Activated CD4-positive, alpha-beta T cell treated with anti-CD3 and anti-CD28 coated beads for 1 hour (primary cell): ENCODE measurements around the gene TEX2.
"Not testable (repeated sequence)": the region's sequence is repeated elsewhere in the genome, so short reads cannot be mapped to it uniquely, and the experiment has no call there.

Experiments
- DNase-seq: peaks from one replicate; pipeline ENCODE4 v3.0.0-alpha.2; 2020

Gene TEX2

DNA sequence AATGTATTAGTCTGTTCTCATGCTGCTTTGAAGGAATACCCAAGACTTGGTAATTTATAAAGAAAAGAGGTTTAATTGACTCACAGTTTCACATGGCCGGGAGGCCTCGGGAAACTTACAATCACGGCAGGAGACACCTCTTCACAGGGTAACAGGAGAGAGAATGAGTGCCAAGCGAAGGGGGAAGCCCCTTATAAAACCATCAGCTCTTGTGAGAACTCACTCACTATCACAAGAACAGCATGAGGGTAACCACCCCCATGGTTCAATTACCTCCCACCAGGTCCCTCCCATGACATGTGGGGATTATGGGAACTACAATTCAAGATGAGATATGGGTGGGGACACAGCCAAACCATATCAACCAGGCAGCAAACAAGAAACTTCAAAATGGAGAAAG is 24.6 kb downstream of the TEX2 start:
- DNase-seq = not testable (repeated sequence)

DNA sequence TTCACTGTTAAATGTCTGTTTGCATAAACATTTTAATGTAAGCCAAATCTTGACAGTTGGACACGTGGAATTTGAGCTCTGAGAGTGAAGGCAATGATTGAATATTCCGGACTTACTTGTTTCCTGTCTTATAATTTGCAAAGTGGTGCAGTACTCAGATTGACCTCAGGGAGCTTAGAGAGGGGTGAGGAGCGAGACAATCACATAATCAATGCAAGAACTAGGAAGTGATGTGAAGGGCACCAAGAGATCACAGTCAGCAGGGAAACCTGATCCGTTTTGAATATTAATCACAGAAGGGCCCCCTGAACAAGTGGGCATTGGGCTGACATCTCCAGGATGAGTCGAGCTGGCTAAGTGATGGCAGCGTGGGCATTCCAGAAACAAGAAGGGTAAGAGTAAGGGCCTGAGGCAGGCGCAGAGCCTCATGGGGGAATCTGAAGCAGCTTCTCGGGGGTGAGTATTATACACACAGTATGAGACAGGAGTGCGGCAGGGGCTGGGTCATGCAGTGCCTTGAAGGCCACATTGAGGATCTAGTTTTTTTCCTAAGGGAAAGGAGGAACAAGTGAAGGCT is 26.1 kb downstream of the TEX2 start:
- DNase-seq = no peak

DNA sequence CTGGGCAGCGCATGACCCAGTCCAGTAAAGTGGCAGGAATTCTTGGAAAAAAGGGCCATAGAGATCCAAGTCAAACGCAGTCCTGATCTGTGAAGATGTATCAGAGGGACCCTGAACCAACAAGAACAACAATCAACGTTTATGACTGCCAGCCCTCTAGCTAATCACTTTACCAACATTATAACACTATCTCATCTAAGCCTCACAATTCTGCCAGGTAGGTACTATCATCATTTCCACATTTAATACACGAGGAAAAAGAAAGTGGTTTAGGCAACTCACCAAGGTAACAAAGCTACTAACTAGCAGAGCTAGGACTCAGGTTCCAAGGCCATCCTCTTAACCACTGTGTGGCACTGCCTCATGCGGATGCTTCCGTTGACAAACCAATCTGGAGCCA is 28.1 kb downstream of the TEX2 start:
- no peak for DNase-seq

DNA sequence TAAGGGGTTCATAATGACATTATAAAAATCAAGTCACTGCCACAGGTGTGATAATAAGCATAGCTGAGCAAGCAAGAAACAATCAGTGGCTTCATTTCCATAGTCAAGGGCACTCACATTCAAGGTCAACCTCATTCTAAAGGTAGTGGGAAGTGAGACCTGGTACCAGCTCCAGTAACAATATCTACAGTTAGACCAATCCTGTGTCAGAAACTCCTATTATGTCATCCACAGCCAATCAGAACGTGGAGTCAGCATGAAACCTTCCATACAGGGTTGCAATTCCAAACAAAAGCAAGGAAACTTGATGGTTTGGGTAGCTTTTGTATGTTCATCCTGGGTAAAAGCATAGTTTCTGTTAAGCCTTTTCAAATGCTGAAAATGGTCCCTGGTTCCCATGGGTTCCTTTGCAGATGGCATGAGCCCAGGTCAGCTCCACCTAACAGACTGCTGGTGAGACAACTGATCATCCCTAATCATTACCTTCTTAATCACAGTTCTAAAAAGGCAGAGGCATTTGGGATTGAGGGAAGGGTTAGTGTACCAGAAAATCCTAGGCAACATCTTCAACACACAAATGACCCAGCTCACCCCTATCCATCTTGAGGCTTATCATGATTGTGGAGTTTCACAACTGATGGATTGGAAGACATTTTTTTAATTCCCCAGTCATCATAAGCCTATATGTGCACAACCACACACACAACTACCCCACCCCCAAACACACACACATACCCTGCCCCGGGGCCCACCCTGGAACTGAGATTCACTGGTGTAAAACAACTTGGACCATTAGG is 30.4 kb downstream of the TEX2 start:
- DNase-seq = no peak

DNA sequence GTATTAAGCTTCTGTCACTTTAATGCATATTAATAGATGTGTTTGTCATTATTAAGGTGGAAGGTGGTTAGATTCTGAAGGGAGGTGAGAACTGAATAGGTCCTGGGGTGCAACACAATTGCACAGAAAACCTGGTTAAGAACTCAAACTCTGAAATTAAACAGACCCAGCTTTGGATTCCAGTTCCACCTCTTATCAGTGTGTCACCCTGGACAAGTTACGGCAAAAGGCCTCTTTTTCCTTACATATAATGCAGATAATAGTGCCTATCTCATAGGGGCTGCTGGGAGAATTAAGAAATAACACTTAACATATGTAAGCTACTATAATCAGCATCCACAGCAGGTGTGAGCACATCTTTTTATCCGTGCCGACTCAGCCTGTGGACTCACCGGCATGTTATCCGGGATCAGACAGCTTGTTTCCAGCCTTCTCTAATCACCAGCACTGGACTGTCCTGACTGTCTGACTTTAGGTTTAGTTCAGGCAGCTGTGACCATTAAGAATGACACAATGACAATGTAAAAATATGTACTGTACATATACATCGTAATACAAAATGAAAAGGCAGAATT is 31.4 kb downstream of the TEX2 start:
- no peak for DNase-seq

DNA sequence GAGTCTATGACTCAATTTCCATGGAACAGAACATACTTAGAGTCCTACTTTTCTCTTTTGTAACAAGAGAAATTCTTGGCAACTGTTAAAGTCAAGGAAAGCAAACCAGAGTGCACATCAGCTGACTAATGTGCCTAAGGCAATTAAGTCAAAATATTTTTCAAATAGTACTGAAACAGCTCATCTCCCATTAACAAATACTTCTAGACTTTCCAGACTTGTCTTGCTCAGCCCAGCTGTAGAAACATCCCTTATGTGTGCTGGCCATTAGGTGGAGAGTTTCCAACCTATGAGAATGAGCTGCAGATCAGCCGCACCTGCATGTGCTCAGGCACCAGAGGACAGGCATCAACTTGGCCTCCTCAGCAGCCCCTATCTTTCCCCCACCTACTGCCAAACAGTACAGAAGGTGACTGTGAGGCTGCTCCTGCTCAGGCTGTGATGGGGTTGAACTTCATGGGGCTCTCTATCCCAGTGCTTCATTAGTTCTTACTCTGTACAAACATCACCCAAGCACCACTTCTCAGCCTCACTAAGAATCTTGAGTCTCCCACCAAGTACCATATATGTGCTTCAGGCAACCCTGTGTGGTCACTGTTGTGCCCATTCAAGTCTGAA is 32.2 kb downstream of the TEX2 start:
- no peak for DNase-seq

DNA sequence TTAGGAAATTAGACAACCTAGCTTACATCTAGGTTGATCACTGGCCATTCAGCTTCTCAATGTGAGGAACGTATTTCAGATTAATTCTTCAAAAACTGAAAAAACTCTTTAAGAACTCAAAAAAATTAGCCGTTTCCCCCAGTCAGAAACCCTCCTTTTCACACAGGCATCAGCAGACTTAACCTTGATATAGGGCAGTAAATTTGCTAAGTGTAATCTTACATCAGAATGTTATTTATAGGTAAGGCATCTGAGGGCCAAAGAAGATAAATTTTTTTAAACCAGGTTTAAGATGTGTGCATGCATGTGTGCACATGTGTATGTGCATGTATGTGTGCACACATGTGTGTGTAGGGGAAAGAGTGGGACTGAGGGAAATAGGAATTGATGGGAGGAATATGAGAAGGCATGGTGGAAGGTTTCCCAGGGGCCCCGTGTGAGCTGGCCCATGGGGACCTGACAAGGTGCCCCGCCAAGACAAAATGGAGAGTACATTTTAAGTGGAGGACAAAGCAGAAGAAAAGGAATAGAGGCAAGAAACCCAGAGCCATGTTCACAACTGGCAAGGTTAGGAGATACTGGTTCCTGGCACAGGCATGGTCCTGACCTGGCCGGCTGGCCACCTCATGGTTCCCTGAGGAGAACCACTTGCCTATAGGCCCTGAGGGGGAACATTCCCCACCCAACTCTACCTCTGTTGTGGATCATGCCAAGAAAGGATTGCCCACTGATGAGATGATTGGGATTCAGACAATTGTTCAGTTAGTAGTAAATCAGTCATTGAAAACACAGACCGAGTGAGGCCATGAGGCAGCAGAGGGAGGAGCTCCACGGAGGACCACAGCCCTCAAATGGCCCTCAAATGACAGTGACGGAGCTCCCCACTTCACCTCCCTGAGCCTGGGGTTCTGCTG is 33.0 kb downstream of the TEX2 start:
- DNase-seq = no peak

DNA sequence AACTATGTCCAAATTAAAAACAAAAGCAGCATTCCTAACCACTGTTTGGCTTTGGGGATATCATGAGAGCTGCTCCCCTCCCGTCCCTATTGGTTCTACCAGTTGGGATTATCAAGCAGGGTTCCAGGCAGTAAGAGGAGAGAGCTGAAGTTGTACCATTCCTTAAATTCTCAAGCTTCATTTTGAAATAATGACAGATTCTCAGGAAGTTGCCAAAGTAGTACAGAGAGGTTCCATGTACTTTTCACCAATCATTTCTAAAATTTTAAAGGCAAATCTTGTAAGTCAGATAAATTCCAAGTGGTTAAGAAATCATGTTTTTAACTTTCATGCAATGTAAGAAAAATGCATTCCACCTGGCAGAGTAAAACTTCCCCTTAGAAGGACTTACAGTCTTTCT is 36.9 kb downstream of the TEX2 start:
- no peak for DNase-seq

DNA sequence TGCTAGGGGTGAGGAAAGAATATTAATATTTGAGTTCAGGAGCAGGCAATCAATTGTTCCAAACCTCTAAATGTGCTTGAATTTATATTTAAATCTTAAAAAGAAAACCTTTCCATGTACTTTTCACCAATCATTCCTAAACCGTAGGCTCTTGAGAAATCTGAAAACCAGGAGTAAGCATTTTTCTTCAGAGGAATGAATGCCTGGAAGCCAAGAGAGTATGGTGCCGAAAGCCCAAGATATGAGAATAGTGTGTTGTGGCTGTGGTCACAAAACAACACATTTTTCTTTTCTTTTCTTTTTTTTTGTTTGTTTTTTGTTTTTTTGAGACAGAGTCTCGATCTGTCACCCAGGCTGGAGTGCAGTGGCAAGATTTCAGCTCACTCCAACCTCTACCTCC is 37.6 kb downstream of the TEX2 start:
- no peak for DNase-seq

DNA sequence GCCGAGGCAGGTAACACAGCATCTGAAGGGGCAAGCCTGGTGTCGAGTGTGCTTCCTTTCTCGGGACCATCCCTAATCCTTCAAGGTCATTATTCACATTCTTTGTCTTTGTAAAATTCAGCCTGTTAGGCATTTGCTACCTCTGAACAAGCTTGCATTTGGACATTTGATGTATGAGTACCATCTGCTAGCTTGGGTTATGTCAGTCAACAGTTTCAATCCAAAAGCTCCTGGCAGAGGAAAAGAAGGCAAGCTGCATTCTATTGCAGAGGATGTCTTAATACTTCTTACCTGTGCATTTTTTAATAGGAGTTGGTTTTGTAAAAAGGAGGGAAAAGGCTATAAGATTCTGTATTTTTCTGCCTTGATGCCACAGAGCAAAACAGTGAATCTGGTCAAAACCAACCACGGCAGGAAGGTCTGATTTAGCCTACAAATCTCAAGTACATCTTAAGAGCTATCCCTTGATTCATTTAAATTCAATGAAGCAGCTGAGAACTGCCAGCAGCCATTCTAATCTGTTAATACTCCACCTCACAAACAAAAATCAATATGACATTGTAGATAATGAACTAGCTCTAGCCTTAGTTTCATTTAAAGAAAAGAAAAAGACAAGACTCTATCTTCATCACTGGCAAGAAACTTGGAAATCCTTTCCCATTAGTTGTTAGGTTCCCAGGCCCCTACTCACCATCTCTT is 39.0 kb downstream of the TEX2 start:
- DNase-seq = no peak

DNA sequence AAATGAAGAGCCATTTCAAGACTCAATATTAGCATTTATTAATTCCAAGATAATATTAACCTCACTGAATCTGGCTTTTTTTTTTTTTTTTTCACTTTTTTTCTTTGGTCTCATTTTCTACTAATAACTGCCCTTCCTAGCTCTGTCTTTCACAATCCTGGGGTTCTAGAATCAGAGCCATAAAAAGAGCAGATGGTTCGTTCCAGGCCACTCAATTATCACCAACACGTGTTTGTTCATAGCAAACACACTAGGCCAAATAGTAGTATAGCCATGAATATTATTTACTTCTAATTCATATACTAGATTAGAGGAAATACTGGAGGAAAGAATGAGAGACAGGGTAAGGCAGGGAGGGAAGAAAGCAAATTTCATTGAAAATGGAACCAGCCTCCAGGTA is 39.8 kb downstream of the TEX2 start:
- DNase-seq = no peak

DNA sequence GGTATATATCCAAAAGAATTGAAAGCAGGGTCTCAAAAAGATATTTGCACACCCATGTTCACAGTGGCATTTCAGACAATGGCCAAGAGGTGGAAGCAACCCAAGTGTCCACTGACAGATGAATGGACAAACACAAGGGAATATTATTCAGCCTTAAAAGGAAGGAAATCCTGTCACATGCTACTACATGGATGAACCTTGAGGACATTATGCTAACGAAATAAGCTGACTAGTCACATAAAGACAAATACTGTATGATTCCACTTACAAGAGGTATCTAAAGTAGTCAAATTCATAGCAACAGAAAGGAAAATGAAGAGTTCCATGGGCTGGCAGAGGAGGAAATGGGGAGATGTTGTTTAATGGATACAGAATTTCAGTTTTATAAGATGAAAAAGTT is 41.4 kb downstream of the TEX2 start:
- no peak for DNase-seq

DNA sequence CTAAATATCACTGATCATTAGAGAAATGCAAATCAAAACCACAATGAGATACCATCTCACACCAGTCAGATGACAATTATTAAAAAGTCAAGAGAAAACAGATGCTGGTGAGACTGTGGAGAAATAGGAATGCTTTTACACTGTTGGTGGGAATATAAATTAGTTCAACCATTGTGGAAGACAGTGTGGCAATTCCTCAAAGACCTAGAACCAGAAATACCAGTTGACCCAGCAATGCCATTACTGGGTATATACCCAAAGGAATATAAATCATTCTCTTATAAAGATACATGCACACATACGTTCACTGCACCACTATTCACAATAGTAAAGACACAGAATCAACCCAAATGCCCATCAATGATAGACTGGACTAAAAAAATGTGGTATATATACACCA is 42.5 kb downstream of the TEX2 start:
- not testable (repeated sequence) for DNase-seq

DNA sequence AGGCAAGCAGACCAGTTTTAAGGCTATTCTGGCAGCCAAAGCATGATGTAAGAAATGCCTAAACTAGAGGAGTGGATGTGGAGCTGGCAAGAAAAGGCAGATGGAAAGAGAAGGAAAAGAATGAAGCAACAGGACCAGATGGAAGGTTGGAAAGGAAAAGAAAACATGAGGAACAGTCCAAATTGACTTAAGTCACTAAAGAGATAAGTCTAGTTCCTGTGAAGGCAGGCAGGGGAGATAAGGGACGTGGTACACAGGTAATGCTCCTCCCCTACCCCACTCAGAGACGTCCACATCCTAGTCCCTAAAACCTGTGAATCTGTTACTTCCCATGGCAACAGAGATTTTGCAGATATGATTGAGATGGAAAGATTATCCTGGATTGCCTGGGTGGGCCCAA is 43.5 kb downstream of the TEX2 start:
- DNase-seq = no peak

DNA sequence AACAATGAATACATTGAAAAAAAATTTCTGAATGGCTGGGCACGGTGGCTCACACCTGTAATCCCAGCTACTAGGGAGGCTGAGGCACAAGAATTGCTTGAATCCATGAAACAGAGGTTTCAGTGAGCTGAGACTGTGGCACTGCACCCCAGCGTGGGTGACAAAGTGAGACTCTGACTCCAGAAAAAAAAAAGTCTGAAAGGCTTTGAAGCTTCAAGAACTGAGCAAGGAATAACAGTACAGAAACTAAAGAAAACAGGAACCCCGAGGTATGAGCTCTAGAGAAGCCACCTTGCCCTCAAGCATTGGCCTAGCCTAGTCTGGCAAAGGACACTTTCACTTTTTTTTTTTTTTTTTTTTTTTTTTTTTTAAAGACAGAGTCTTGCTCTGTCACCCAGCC is 45.0 kb downstream of the TEX2 start:
- DNase-seq = no peak

DNA sequence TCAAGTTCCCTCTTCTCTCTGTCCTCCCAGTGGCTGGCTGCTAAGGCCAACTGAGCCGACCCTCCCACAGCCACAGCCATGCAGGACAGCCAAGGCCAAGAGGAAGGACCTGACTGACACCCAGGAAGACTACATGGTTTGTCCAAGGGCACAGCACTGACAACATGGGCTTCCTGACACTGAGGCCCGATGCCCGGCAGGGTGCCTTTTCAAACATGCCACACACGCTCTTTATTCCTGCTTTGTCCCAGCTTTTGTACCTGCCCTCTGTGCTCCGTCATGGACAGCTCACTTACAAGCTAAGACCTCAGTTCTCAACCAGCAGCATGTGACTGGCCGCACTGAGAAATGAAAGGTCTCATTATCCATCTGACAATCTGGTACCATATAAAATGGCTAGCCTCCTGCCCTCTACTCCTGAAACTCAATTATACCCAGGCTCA is 45.8 kb downstream of the TEX2 start:
- no peak for DNase-seq

DNA sequence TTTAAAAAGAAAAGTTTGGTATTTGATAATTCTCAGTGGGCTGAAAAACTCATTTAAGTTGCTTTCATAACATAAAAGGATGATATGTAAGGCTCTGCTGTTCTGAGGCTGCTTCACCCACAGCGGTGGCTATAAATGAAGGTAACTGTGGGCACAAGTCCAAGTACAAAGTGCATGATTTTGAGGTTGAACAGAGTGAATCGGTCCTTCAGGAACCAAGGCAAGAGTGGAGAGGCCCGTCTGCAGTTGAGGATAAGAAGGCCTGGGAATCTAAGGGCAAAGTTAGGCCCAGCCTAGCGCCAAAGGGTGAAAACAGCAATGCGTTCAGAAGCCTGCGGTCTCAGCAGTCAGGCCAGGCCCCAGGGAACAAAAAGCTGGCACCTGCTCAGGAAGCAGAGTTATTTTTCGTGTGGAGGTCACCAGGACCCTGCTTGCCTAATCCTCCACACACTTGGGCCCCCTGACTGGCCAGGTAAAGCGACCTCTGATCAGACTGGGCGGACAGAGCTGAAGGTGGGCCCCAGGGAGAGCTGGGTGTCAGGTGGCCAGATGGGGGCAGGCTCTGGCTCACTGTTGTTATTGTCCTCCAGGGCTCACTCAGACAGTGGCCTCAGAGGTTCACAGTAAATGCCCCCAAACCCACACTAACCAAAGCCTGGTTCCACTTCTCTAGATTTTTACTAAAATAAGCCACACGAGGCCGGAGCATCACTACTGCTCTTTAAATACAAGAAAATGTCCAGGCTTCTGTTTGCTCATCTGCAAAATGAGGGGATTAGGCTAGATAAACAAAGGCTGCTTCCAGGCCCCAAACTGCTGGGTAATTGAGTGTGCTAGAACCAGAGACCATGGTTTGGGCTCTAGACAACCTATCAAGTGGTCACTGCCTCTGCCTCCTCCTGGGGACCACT is 46.5 kb downstream of the TEX2 start:
- no peak for DNase-seq

DNA sequence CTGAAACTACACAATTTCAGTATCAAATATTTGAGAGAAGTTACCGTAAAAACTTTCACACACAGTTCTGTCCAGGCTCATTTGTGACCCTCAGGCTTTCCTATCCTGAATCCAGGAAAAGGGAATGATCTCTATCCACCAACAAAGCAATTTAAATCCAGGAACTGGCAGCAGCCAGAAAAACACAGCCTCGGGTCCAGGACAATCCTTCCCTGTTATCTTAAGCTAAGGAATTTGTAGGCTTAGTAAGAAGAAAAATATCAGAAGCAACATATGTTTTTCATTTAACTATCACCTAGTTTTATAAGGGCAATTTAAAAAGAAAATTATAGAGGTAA is 47.1 kb downstream of the TEX2 start:
- no peak for DNase-seq

DNA sequence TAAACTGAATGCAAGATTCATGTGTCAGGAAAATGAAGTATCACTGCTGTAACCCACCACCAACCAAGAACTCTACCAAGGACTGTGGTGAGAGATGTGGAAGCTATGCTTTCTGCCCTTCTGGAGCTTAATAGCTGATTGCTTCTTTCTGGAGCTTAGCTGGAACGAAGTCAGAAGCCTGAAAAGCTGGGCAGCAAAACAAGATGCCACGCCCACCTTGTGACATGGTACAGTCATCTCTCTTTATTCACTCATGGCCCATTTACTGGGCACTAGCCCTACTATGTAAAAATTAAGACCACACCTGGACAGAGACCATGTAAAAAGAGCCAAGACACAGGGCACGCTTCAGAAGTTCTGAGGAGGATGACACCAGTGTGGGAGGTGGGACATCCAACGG is 48.1 kb downstream of the TEX2 start:
- DNase-seq = no peak

DNA sequence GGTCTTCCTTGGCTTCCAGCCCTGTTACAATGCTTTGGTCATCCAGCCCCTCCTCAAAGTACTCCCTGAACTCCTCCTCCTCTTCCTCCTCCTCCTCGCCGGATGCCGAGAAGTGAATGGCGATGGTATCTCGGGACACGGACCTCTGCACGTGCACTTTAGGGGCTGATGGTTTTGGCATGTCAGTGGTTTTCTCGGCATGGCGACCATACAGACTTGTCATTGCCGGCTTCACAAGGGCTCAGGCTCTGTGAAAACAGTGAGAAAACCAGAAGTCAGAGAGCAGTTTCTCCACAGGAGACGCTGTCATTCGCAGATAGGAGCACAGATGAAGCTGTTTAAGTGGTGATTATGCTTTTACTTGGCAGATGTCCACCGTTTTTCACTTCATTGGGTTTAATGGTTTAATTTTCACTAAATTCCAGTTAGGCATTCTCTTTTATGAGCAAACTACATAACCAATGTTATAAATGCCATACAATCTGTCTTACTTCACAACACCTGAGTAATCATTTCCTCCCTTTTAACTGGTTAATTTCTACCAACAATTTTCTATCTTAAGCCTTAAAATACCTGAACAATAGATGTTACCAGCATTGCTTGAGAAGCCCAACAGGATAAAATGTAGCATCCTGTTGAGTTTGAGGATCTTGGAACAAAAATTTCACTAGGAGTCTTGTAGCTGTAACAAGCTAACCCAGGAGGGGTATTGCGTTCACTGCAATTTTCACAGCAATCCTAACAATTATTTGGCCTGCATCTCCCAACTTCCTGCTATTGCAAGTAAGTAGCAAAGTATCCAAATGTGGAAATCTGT is 48.9 kb downstream of the TEX2 start:
- no peak for DNase-seq
